BE2C (cell line): Measurements from ENCODE around the gene GRIK4.

ENCODE experiments used
- DNase-seq: peaks from one replicate; pipeline ENCODE4 v3.0.0-alpha.2; 2020
- H3K27me3 ChIP-seq: fragments of 250-450 bp; sonication (Bioruptor Pico); 2 replicates; pipeline ENCODE4 v1.5.1; 2020; ENCODE audit warnings: mild to moderate bottlenecking
- H3K36me3 ChIP-seq: fragments of 250-450 bp; sonication (Bioruptor Pico); 2 replicates; pipeline ENCODE4 v1.5.1; 2020; ENCODE audit warnings: mild to moderate bottlenecking
- H3K4me1 ChIP-seq: fragments of 250-450 bp; sonication (Bioruptor Pico); 2 replicates; pipeline ENCODE4 v1.5.1; 2020
- H3K4me3 ChIP-seq: 2 replicates; pipeline ENCODE4 v1.5.1; 2011; ENCODE audit warnings: low read depth, low read length
- H3K9me3 ChIP-seq: fragments of 250-450 bp; sonication (Bioruptor Pico); 2 replicates; pipeline ENCODE4 v1.5.1; 2020
- TF ChIP-seq, protein P1 (sequence below): IDR thresholded peaks from 2 replicates; pipeline ENCODE4 v1.5.1; 2012; ENCODE audit warnings: mild to moderate bottlenecking, low read depth, low read length

The GRIK4 gene

DNA sequence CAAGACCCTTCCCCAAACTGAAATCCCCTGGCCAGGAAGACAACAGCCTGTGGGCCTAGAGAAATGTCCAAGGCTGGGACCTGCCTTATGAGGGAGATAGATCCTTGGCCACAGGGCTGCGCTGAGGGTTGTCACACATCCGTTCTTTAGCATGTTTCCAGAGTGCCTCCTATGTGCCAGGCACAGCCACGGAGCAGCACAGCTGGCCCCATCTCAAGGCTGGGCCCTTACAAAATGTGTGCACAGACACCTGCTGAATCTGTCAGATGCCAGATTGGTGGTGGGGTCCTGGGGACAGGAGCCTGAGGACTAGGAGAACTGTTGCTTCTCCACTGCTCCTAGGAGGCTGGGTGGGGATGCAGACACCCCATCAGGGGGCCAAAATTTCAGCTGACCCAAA is 11.2 kb downstream of the GRIK4 start:
- peaks cover 7% of the 10 kb centered on the region for H3K4me1 ChIP-seq
- H3K36me3 ChIP-seq: no peaks in the 10 kb centered on the region
- H3K4me3 ChIP-seq: no peak overlapping the region
- DNase-seq: no peak
- H3K9me3 ChIP-seq: no peaks in the 10 kb centered on the region
- no peaks in the 10 kb centered on the region for H3K27me3 ChIP-seq
- TF ChIP-seq, protein P1, sequence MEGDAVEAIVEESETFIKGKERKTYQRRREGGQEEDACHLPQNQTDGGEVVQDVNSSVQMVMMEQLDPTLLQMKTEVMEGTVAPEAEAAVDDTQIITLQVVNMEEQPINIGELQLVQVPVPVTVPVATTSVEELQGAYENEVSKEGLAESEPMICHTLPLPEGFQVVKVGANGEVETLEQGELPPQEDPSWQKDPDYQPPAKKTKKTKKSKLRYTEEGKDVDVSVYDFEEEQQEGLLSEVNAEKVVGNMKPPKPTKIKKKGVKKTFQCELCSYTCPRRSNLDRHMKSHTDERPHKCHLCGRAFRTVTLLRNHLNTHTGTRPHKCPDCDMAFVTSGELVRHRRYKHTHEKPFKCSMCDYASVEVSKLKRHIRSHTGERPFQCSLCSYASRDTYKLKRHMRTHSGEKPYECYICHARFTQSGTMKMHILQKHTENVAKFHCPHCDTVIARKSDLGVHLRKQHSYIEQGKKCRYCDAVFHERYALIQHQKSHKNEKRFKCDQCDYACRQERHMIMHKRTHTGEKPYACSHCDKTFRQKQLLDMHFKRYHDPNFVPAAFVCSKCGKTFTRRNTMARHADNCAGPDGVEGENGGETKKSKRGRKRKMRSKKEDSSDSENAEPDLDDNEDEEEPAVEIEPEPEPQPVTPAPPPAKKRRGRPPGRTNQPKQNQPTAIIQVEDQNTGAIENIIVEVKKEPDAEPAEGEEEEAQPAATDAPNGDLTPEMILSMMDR: no peak

DNA sequence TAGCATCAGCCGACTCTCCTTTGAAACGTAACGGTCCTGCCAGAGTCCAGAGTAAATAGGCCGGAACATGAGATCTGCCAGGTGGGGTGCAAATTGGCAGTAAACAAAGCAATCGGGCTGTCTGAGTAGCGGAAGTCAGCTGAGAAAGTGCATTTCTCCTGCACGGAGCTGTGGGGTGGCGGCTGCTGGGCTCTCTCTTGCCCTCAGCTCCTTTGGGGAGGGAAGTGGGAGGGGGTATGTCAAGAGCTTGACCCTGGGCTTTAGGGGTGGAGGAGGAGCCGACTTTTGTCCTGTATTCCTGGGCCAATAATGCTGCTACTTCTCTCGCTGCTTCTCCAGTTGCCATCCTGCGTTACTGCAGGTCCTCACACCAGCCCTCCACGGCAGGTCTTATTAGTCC is 11.6 kb downstream of the GRIK4 start:
- TF ChIP-seq, protein P1: no peak
- peaks cover 7% of the 10 kb centered on the region for H3K4me1 ChIP-seq
- H3K4me3 ChIP-seq: no peak overlapping the region
- H3K27me3 ChIP-seq: no peaks in the 10 kb centered on the region
- no peak for DNase-seq
- no peaks in the 10 kb centered on the region for H3K9me3 ChIP-seq
- no peaks in the 10 kb centered on the region for H3K36me3 ChIP-seq

DNA sequence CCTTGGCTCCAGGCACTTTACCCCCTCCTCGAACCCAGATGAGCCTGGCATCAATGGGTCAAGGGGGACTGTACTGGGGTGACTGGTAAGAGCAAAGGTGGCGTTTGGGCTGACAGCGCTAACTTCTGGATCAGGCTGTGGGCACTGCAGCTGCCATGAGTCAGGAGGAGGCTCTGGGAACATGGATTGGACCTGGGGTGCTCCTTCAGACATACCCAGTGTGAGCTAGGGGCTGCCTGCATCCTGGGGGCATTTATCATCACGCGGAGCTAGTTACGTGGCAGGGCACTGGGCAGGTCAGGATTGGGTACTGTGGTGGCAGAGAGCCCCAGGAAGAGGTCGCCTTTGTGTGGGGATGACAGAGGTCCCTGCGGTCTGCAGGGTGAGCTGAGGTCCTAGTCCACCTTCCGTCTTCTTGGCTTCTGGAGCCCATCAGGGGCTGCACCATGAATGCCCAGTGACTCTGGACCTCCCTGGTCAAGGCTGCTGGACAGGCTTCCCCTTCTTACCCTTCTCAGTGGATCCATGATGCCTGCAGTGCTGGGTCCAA is 13.1 kb downstream of the GRIK4 start:
- no peaks in the 10 kb centered on the region for H3K9me3 ChIP-seq
- no peak for DNase-seq
- TF ChIP-seq, protein P1: no peak
- no peaks in the 10 kb centered on the region for H3K27me3 ChIP-seq
- no peak overlapping the region for H3K4me3 ChIP-seq
- peaks cover 7% of the 10 kb centered on the region for H3K4me1 ChIP-seq
- no peaks in the 10 kb centered on the region for H3K36me3 ChIP-seq

- DNase-seq: no peak
- no peaks in the 10 kb centered on the region for H3K27me3 ChIP-seq
- no peaks in the 10 kb centered on the region for H3K36me3 ChIP-seq
- TF ChIP-seq, protein P1: no peak
- no peaks in the 10 kb centered on the region for H3K9me3 ChIP-seq
- peaks cover 7% of the 10 kb centered on the region for H3K4me1 ChIP-seq
- H3K4me3 ChIP-seq: no peak overlapping the region
These were observed 14.0 kb downstream of the GRIK4 start for GRCh38 chr11:120525261-120526171.

DNA sequence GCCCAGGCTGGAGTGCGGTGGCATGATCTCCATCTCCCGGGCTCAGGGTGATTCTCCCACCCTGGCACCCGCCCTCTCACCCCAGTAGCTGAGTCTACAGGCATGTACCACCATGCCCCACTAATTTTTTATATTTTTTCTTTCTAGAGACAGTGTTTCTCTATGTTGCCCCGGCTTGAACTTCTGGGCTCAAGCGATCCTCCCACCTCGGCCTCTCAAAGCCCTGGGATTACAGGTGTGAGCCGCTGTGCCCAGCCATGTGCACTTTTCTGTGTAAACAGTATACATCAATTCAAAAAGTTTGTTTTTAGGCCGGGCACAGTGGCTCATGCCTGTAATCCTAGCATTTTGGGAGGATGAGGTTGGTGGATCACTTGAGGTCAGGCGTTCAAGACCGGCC is 14.7 kb downstream of the GRIK4 start:
- no peaks in the 10 kb centered on the region for H3K36me3 ChIP-seq
- no peak overlapping the region for H3K4me3 ChIP-seq
- no peak for DNase-seq
- H3K4me1 ChIP-seq: peaks cover 7% of the 10 kb centered on the region
- TF ChIP-seq, protein P1: no peak
- H3K27me3 ChIP-seq: no peaks in the 10 kb centered on the region
- H3K9me3 ChIP-seq: no peaks in the 10 kb centered on the region
